DLD1 (cell line): ENCODE measurements around the gene ETFDH.
"Not testable (repeated sequence)": the region's sequence is repeated elsewhere in the genome, so short reads cannot be mapped to it uniquely, and the experiment has no call there.

Source experiments
- in situ Hi-C: cut with HindIII; loops from 2 replicates; pipeline ENCODE4 v1.10.0; 2017; ENCODE audit warnings: low sequenced_read_pairs

The ETFDH gene

GRCh38 chr4:158671915-158672806, at the start of gene ETFDH:
Gene ETFDH (plus strand): TSS chr4:158672296. CDS start chr4:158672457, 161 bp downstream.
- in situ Hi-C loops = no loop called here

GRCh38 chr4:158624889-158625478, 47.1 kb upstream of the ETFDH start:
- in situ Hi-C loops = no loop called here

- in situ Hi-C loops = no loop called here
These were observed 46.6 kb upstream of the ETFDH start for GRCh38 chr4:158625544-158625943.

GRCh38 chr4:158630893-158631292, 41.2 kb upstream of the ETFDH start:
- in situ Hi-C loops = no loop called here

GRCh38 chr4:158636619-158637018, 35.5 kb upstream of the ETFDH start:
- in situ Hi-C loops = no loop called here

GRCh38 chr4:158644356-158644755, 27.7 kb upstream of the ETFDH start:
- in situ Hi-C loops = loop anchor here (10.0 kb wide), 1 partner anchor 390 kb away; no protein-coding TSS in a partner anchor

GRCh38 chr4:158644760-158645159, 27.3 kb upstream of the ETFDH start:
- in situ Hi-C loops = loop anchor here (10.0 kb wide), 1 partner anchor 390 kb away; no protein-coding TSS in a partner anchor

- in situ Hi-C loops = loop anchor here (10.0 kb wide), 1 partner anchor 394 kb away; no protein-coding TSS in a partner anchor
These were observed 22.9 kb upstream of the ETFDH start for GRCh38 chr4:158649111-158649680.

- in situ Hi-C loops = no loop called here
These were observed 19.2 kb upstream of the ETFDH start for GRCh38 chr4:158652920-158653319.

- in situ Hi-C loops = no loop called here
These were observed 15.7 kb upstream of the ETFDH start for GRCh38 chr4:158656439-158656838.

- in situ Hi-C loops = no loop called here
These were observed 14.8 kb upstream of the ETFDH start for GRCh38 chr4:158657291-158657690.

- in situ Hi-C loops = not testable (repeated sequence)
These were observed 8.8 kb upstream of the ETFDH start for GRCh38 chr4:158663255-158663654.

- in situ Hi-C loops = not testable (repeated sequence)
These were observed 8.1 kb upstream of the ETFDH start for GRCh38 chr4:158663707-158664625.

GRCh38 chr4:158664806-158665205, 7.3 kb upstream of the ETFDH start:
- in situ Hi-C loops = no loop called here

GRCh38 chr4:158666892-158667291, 5.2 kb upstream of the ETFDH start:
- in situ Hi-C loops = no loop called here

- in situ Hi-C loops = no loop called here
These were observed 4.4 kb upstream of the ETFDH start for GRCh38 chr4:158667651-158668198.

- in situ Hi-C loops = no loop called here
These were observed 2.8 kb upstream of the ETFDH start for GRCh38 chr4:158669310-158669709.

- in situ Hi-C loops = no loop called here
These were observed 976 bp upstream of the ETFDH start for GRCh38 chr4:158670975-158671664.

- in situ Hi-C loops = no loop called here
These were observed 506 bp upstream of the ETFDH start, which contains the start of gene C4orf46 for GRCh38 chr4:158671665-158671914. Gene C4orf46 (minus strand): TSS chr4:158671887. CDS start chr4:158671801, 86 bp downstream.

GRCh38 chr4:158673633-158674032, 1.5 kb downstream of the ETFDH start:
- in situ Hi-C loops = no loop called here
